Mesenchymal stem cell (in vitro differentiated cells and primary cell): Measurements from ENCODE around the gene HERC3.

Experiments
- DNase-seq: peaks from one replicate; pipeline ENCODE4 v3.0.0-alpha.2; 2013
- H2AFZ ChIP-seq: one replicate; pipeline ENCODE4 v1.6.1; 2013; ENCODE audit warnings: low read depth, mild to moderate bottlenecking, control low read depth, inconsistent platforms, low read length, moderate library complexity
- H2AK5ac ChIP-seq: 2 replicates; pipeline ENCODE4 v1.6.1; 2013; ENCODE audit warnings: low read length, moderate library complexity, mild to moderate bottlenecking, inconsistent platforms; ENCODE audit not compliant: severe bottlenecking
- H2BK120ac ChIP-seq: one replicate; pipeline ENCODE4 v1.6.1; 2013; ENCODE audit warnings: low read depth, mild to moderate bottlenecking, inconsistent platforms, low read length, moderate library complexity
- H2BK12ac ChIP-seq, 2 experiments: one replicate each; pipeline ENCODE4 v1.6.1; 2013; ENCODE audit warnings: inconsistent platforms in 2 of 2, low read length in 2 of 2, mild to moderate bottlenecking in 2 of 2, moderate library complexity in 2 of 2, control low read depth in 1 of 2
- H2BK15ac ChIP-seq: one replicate; pipeline ENCODE4 v1.6.1; 2013; ENCODE audit warnings: mild to moderate bottlenecking, low read depth, inconsistent platforms; ENCODE audit not compliant: poor library complexity, severe bottlenecking
- H2BK5ac ChIP-seq: 2 replicates; pipeline ENCODE4 v1.6.1; 2013; ENCODE audit warnings: low read depth, mild to moderate bottlenecking, low read length, control low read depth, inconsistent platforms; ENCODE audit not compliant: poor library complexity, severe bottlenecking
- H3K14ac ChIP-seq, 2 experiments: one replicate each; pipeline ENCODE4 v1.6.1; 2013; ENCODE audit warnings: inconsistent platforms in 2 of 2, low read length in 2 of 2, control low read depth in 1 of 2, mild to moderate bottlenecking in 1 of 2, moderate library complexity in 1 of 2
- H3K18ac ChIP-seq, 2 experiments: one replicate each; pipeline ENCODE4 v1.6.1; 2013; ENCODE audit warnings: inconsistent platforms in 2 of 2, low read length in 2 of 2, control low read depth in 1 of 2, low read depth in 1 of 2, mild to moderate bottlenecking in 1 of 2
- H3K23ac ChIP-seq, 2 experiments: one replicate each; pipeline ENCODE4 v1.6.1; 2013; ENCODE audit warnings: inconsistent platforms in 2 of 2, low read length in 2 of 2, mild to moderate bottlenecking in 2 of 2, moderate library complexity in 2 of 2, control low read depth in 1 of 2
- H3K27ac ChIP-seq: 2 replicates; pipeline ENCODE4 v1.5.1; 2013; ENCODE audit warnings: mild to moderate bottlenecking, moderate library complexity, low read length, control low read depth, inconsistent platforms; ENCODE audit not compliant: poor library complexity, severe bottlenecking
- H3K27me3 ChIP-seq, 2 experiments: 2 replicates each; pipeline versions ENCODE4 v1.6.1 to v1.7.0; 2013; ENCODE audit warnings: low read length in 2 of 2, mild to moderate bottlenecking in 2 of 2, moderate library complexity in 2 of 2, control low read depth in 1 of 2, inconsistent platforms in 1 of 2; ENCODE audit not compliant: control insufficient read depth in 1 of 2, insufficient read depth in 1 of 2
- H3K36me3 ChIP-seq, 2 experiments: 2 replicates each; pipeline versions ENCODE4 v1.6.1 to v1.7.0; 2013; ENCODE audit warnings: low read length in 2 of 2, control low read depth in 1 of 2, inconsistent platforms in 1 of 2, low read depth in 1 of 2, mild to moderate bottlenecking in 1 of 2; ENCODE audit not compliant: insufficient read depth in 2 of 2, control insufficient read depth in 1 of 2
- H3K4ac ChIP-seq, 2 experiments: one replicate each; pipeline ENCODE4 v1.6.1; 2013; ENCODE audit warnings: inconsistent platforms in 2 of 2, low read length in 2 of 2, mild to moderate bottlenecking in 2 of 2, moderate library complexity in 2 of 2, control low read depth in 1 of 2, low read depth in 1 of 2
- H3K4me1 ChIP-seq: 2 replicates; pipeline ENCODE4 v1.6.1; 2013; ENCODE audit warnings: low read depth, low read length, control low read depth; ENCODE audit not compliant: control insufficient read depth, insufficient read depth
- H3K4me2 ChIP-seq: 2 replicates; pipeline ENCODE4 v1.6.1; 2013; ENCODE audit warnings: low read length, mild to moderate bottlenecking, inconsistent platforms; ENCODE audit not compliant: poor library complexity, severe bottlenecking
- H3K4me3 ChIP-seq, 2 experiments: 2 replicates each; pipeline versions ENCODE4 v1.5.1 to v1.7.0; 2013; ENCODE audit warnings: low read length in 2 of 2, mild to moderate bottlenecking in 2 of 2, control low read depth in 1 of 2, low read depth in 1 of 2; ENCODE audit not compliant: insufficient read depth in 1 of 2
- H3K79me1 ChIP-seq: replicated peaks from 2 replicates; pipeline ENCODE4 v1.6.1; 2013; ENCODE audit warnings: mild to moderate bottlenecking, control low read depth, low read length, inconsistent platforms; ENCODE audit not compliant: poor library complexity, severe bottlenecking
- H3K9ac ChIP-seq: 2 replicates; pipeline ENCODE4 v1.7.0; 2013; ENCODE audit warnings: mild to moderate bottlenecking, low read length, moderate library complexity
- H3K9me3 ChIP-seq: 2 replicates; pipeline ENCODE4 v1.7.0; 2013; ENCODE audit warnings: mild to moderate bottlenecking, low read length; ENCODE audit not compliant: control insufficient read depth
- H4K8ac ChIP-seq: one replicate; pipeline ENCODE4 v1.6.1; 2013; ENCODE audit warnings: inconsistent platforms, mild to moderate bottlenecking, low read length, moderate library complexity
- H4K91ac ChIP-seq: one replicate; pipeline ENCODE4 v1.6.1; 2013; ENCODE audit warnings: mild to moderate bottlenecking, low read length, inconsistent platforms
- WGBS: methylation state at CpG from one replicate; pipeline ENCODE4 v1.1.7; 2013; ENCODE audit warnings: mixed read lengths; 5-methylcytosine and 5-hydroxymethylcytosine counted together

HERC3 gene

DNA sequence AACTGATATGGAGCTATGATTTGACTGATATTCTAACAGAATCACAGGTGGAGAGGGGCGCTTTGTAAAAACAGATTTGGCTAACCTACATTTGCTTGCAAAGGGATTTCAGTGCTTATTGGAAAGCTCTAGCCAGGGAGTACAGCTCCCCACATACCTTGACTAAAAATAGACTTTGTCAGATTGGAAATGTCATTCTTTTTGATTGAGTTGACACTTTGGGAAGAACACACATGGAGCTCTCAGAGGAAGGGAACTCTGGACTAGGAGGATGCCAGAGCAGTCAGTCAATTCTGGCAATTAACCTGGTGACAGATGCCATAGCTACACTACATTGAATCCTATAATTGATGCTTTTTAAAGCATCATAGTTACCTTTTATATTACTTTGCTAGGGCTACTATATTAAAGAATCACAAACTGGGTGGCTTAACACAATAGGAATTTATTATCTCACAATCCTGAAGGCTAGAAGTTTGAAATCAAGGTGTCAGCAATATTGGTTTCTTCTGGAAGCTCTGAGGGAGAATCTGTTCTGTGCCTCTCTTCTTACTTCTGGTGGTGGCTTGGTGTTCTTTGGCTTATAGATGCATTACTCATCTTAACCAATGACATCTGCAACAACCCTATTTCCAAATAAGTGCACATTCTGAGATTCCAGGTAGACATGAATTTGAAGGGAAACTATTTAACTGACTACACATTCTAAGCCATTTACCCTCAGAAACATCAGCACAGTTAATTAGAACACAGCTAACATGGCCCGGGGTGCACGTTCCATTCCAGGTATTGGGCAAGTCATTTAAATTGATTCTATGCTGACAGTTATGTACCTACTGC lies 8.4 kb upstream of the HERC3 start:
- 100% methylated on average over 3 of the region's 3 CpGs for WGBS
- H3K4me3 ChIP-seq: no peak overlapping the region
- no peak overlapping the region for H2BK5ac ChIP-seq
- H3K9me3 ChIP-seq: no peaks in the 10 kb centered on the region
- H3K18ac ChIP-seq: no peak overlapping the region
- no peaks in the 10 kb centered on the region for H3K79me1 ChIP-seq
- no peak overlapping the region for H2AFZ ChIP-seq
- H2BK15ac ChIP-seq: no peak overlapping the region
- H3K4ac ChIP-seq: no peak overlapping the region
- no peaks in the 10 kb centered on the region for H3K27me3 ChIP-seq
- H3K9ac ChIP-seq: no peak overlapping the region
- no peak overlapping the region for H4K8ac ChIP-seq
- no peak overlapping the region for H3K23ac ChIP-seq
- H3K14ac ChIP-seq: no peak overlapping the region
- no peak overlapping the region for H2BK120ac ChIP-seq
- no peak overlapping the region for H2BK12ac ChIP-seq
- H3K4me1 ChIP-seq: no peaks in the 10 kb centered on the region
- no peak overlapping the region for H2AK5ac ChIP-seq
- DNase-seq: no peak
- no peaks in the 10 kb centered on the region for H3K36me3 ChIP-seq
- no peak overlapping the region for H4K91ac ChIP-seq
- H3K27ac ChIP-seq: no peak overlapping the region
- no peak overlapping the region for H3K4me2 ChIP-seq

GRCh38 chr4:88584471-88584900 lies 7.8 kb upstream of the HERC3 start:
- DNase-seq: no peak
- 91% methylated on average over 2 of the region's 2 CpGs for WGBS
- no peaks in the 10 kb centered on the region for H3K36me3 ChIP-seq

DNA sequence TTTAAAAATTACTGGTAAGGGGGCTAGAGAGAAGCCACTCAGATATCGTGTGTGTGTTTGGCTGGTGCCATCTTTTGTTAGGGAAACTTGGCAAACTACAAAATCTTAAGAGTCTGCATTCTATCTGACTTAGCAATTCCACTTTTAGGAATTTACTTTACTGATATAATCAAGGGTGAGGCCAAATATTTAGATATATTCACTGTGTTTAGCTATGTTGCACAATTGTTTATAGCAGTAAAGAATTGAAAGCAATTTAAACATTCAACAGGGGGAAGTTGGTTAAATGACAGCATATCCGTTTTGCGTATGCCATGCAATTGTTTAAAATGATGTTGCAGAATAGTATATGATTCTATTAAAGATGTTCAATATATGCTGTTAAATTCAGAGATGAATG lies 6.4 kb upstream of the HERC3 start:
- H4K91ac ChIP-seq: no peak overlapping the region
- no peak overlapping the region for H3K4me2 ChIP-seq
- H2AK5ac ChIP-seq: no peak overlapping the region
- H3K4me1 ChIP-seq: no peaks in the 10 kb centered on the region
- H2BK15ac ChIP-seq: no peak overlapping the region
- peaks cover 1% of the 10 kb centered on the region for H3K79me1 ChIP-seq
- 56% methylated on average over 2 of the region's 3 CpGs for WGBS
- H2BK120ac ChIP-seq: no peak overlapping the region
- DNase-seq: peak; percentile 23
- H3K9ac ChIP-seq: no peak overlapping the region
- no peak overlapping the region for H3K27ac ChIP-seq
- no peaks in the 10 kb centered on the region for H3K9me3 ChIP-seq
- no peak overlapping the region for H2AFZ ChIP-seq
- no peak overlapping the region for H3K23ac ChIP-seq
- H2BK12ac ChIP-seq: no peak overlapping the region
- H3K36me3 ChIP-seq: no peaks in the 10 kb centered on the region
- no peak overlapping the region for H3K4ac ChIP-seq
- H2BK5ac ChIP-seq: no peak overlapping the region
- no peaks in the 10 kb centered on the region for H3K27me3 ChIP-seq
- H4K8ac ChIP-seq: no peak overlapping the region
- H3K18ac ChIP-seq: no peak overlapping the region
- H3K4me3 ChIP-seq: no peak overlapping the region
- no peak overlapping the region for H3K14ac ChIP-seq

More at GRCh38 chr4:88584471-88584900, 7.8 kb upstream of the HERC3 start:
- Histone ChIP-seq H2BK5ac (no peak overlapping the region), H4K91ac (no peak overlapping the region), H3K4me3 (no peak overlapping the region), H3K9ac (no peak overlapping the region), H2AK5ac (no peak overlapping the region), H3K4ac (no peak overlapping the region), H3K27me3 (no peaks in the 10 kb centered on the region), H2BK12ac (no peak overlapping the region), H3K18ac (no peak overlapping the region), H3K23ac (no peak overlapping the region), H3K9me3 (no peaks in the 10 kb centered on the region), H3K27ac (no peak overlapping the region), H3K4me1 (no peaks in the 10 kb centered on the region), H3K79me1 (no peaks in the 10 kb centered on the region), H3K14ac (no peak overlapping the region), H2BK120ac (no peak overlapping the region), H3K4me2 (no peak overlapping the region), H2BK15ac (no peak overlapping the region), H2AFZ (no peak overlapping the region), H4K8ac (no peak overlapping the region)

GRCh38 chr4:88587306-88587705 lies 5.0 kb upstream of the HERC3 start:
- no peak overlapping the region for H2BK5ac ChIP-seq
- H3K4me2 ChIP-seq: no peak overlapping the region
- H3K14ac ChIP-seq: no peak overlapping the region
- no peak for DNase-seq
- WGBS: no CpG with 5 or more reads among the region's 1 CpG
- no peak overlapping the region for H3K23ac ChIP-seq
- no peak overlapping the region for H2BK120ac ChIP-seq
- H3K18ac ChIP-seq: no peak overlapping the region
- H3K4me3 ChIP-seq: no peak overlapping the region
- no peaks in the 10 kb centered on the region for H3K4me1 ChIP-seq
- H2AFZ ChIP-seq: no peak overlapping the region
- H2BK12ac ChIP-seq: no peak overlapping the region
- no peak overlapping the region for H3K9ac ChIP-seq
- H4K91ac ChIP-seq: no peak overlapping the region
- H3K27me3 ChIP-seq: no peaks in the 10 kb centered on the region
- no peak overlapping the region for H4K8ac ChIP-seq
- no peaks in the 10 kb centered on the region for H3K36me3 ChIP-seq
- no peak overlapping the region for H3K4ac ChIP-seq
- no peak overlapping the region for H3K27ac ChIP-seq
- H3K9me3 ChIP-seq: no peaks in the 10 kb centered on the region
- no peak overlapping the region for H2AK5ac ChIP-seq
- peaks cover 1% of the 10 kb centered on the region for H3K79me1 ChIP-seq
- H2BK15ac ChIP-seq: no peak overlapping the region
